ENCODE data around the gene CIB2.

Gene CIB2

GRCh38 chr15:78093242-78094020, 37.8 kb downstream of the CIB2 start:
- no peak for DNase-seq (ENCODE audit: low read depth)
- TF ChIP-seq CTCF (conservative IDR thresholded peaks at IDR 0.05; ENCODE audit: low read depth, low read length) = no peak
- no peak overlapping the region for H3K4me3 ChIP-seq (ENCODE audit: low read length)

DNA sequence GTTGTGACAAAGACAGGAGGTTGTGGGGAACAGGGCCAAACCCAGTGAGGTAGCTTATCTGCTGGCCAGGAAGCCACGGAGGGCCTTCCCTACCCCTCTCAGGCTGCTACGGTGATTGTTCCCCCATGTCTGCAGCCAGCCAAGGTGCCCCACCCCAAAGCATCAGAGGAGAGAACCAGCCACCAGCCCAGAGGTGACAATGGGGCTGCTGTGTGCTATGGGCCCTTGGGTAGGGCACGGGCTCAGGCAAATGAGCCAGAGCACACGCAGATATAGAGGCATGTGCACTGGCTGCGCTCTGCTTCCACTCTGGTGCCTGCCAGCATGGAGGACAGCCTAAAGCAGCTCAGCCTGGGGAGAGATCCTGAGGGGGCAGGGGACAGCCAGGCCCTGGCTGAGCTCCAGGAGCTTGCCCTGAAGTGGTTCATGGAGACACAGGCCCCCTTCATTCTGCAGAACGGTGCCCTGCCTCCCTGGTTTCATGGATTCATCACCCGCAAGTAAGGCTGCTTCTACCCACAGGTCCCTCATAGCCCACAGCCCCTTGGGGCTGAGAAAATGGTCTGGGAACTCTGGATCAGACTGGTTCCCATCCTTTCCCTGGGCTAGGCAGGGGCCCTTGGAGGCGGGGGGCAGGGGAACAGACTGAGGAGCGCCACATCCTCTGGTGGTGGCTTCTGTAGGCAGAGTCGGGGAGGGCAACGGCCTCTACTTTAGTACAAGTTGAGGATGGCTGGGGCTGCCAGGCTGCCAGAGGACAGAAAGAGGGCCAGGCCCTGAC, 38.8 kb downstream of the CIB2 start, which contains the start of gene SH2D7:
SH2D7 (plus strand) TSS at position 301 of the 781 bp plus-strand sequence; CDS start at position 325, 24 bp downstream.
- DNase-seq (ENCODE audit: low read depth) = no peak

GRCh38 chr15:78090422-78091063, 40.7 kb downstream of the CIB2 start:
- no peak for TF ChIP-seq CTCF (conservative IDR thresholded peaks at IDR 0.05; ENCODE audit: low read depth, low read length)
- no peak overlapping the region for H3K4me3 ChIP-seq (ENCODE audit: low read length)
- DNase-seq (ENCODE audit: low read depth) = no peak

More for the DNA sequence above, 38.8 kb downstream of the CIB2 start, which contains the start of gene SH2D7:
- no peak within 1 kb of the TSS for H3K4me3 ChIP-seq (ENCODE audit: low read length)
- no peak for TF ChIP-seq CTCF (conservative IDR thresholded peaks at IDR 0.05; ENCODE audit: low read depth, low read length)

- no peak overlapping the region for H3K4me3 ChIP-seq (ENCODE audit: low read length)
- TF ChIP-seq CTCF (conservative IDR thresholded peaks at IDR 0.05; ENCODE audit: low read depth, low read length) = no peak
- no peak for DNase-seq (ENCODE audit: low read depth)
Measured at GRCh38 chr15:78088773-78089080, 42.5 kb downstream of the CIB2 start.

DNA sequence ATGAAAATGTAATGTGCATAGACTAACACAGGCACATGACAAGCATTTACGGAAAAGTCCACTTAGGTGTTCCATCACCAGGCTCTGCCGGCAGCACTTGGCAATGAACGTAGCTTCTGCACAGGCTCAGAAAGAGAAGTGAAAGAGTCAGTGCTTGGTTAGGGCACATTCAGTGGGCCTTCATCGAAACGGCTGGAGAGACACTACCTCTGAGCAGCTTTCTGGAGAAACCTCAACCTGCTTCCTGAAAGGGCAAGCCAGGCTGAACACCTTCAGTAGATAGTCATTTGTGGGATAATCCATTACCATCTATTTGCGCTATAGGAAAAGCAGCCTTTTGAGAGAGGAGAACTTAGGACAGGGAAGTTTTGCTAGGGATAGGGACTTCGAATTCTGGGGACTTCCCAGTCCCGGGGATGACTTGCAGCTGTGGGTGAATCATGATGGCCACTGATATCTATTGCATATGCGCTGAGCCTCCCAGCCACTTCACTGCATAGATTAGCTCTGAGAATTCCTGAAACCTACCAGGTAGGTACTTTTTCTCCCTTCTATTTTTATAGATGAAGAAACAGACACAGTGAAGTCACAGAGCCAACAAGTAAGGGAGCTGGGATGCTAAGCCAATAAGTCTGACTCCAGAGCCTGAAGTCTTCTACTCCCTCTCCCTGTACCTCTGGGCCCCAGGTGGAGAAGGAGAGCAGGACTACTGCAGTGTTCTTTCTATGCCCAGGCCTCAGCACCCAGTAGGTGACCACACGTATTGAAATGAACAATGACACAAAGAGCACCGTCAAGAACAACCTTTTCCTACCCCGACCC, 43.1 kb downstream of the CIB2 start:
- no peak for DNase-seq (ENCODE audit: low read depth)
- no peak overlapping the region for H3K4me3 ChIP-seq (ENCODE audit: low read length)
- no peak for TF ChIP-seq CTCF (conservative IDR thresholded peaks at IDR 0.05; ENCODE audit: low read depth, low read length)

DNA sequence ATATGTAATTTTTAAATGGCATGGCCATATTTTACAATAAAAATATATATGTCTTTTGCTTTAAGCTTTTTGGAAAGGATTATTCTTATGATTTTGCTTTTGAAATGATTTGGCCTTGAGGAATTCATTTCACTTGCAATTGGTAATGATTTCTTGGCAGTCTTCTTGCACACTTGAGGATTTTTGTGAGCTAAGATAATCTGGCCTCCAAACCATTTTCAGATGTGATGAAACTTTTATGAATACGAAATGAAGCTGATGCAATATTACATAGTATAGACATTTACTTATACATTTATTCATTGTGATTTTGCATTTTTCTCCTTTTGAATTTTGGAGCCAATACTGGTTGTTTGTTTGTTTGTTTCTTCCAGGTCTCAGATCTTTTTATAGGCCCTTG, 45.3 kb downstream of the CIB2 start:
- DNase-seq (ENCODE audit: low read depth) = no peak
- no peak overlapping the region for H3K4me3 ChIP-seq (ENCODE audit: low read length)
- TF ChIP-seq CTCF (conservative IDR thresholded peaks at IDR 0.05; ENCODE audit: low read depth, low read length) = no peak
